NCI-H2196 treated with DMSO at 0.1 percent for 48 hours (cell line): ENCODE data around the gene PAIP2.
"Not testable (repeated sequence)": the region's sequence is repeated elsewhere in the genome, so short reads cannot be mapped to it uniquely, and the experiment has no call there.

Experiments
- DNase-seq: peaks from one replicate; lab custom pipeline; 2025; ENCODE audit not compliant: unreplicated experiment; lab: John Stamatoyannopoulos, UW

The PAIP2 gene

DNA sequence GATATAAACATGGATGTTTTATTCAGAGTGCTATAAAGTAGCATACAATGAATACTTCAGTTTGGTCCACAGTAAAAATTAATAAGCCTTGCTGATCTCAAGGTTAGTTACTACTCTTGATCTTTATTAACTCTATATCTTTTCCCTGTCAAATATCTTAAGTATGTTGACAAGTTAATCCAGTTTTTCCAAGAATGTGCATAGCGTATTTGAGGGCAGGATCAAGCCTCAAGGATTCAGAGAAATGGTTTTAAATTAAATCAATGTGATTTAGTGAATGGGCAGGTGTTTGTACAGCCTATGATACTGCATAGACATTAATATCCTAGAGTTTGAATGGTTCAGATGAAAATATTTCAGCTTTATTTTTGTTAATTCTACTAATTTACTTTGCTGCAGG lies 27.4 kb upstream of the PAIP2 start:
- no peak for DNase-seq

DNA sequence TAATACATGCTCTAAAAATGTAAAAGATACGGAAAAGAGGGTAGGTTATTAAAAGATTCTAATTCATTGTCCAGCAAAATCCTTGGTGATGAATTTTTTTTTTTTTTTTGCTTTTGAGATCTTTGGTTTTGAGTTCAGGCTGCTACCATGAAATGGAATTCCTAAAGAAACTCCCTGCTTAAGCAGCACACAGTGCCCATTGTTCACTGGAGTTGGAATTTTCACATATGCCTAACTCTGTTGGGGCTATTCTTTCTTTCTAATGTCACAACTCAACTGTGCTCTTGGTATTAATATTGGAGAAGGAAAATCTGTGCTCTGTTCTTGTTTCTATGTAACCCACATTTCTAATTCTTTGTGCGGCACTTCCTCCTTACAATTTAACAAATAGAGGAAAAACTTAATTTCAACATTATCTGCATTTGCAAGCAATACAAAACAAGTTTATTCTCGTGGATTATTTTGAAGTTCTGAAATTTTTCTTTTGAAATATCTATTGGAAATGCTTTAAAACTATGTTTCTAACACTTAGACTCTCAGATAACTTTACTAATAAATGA lies 26.5 kb upstream of the PAIP2 start:
- DNase-seq: no peak

DNA sequence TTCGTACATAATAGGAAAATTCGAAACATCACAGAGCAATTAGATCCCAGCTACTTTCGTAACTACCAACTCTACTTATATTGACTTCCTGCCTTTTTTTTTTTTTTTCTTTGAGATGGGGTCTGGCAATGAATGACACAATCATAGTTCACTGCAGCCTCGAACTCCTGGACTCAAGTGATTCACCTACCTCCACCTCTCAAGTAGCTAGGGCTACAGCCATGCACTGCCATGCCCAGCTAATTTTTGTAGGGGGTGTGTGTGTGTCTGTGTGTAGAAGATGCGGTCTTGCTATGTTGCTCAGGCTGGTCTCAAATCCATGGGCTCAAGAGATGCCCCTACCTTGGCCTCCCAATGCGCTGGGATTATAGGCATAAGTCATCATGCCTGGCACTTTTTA lies 5.8 kb upstream of the PAIP2 start:
- DNase-seq: no peak

DNA sequence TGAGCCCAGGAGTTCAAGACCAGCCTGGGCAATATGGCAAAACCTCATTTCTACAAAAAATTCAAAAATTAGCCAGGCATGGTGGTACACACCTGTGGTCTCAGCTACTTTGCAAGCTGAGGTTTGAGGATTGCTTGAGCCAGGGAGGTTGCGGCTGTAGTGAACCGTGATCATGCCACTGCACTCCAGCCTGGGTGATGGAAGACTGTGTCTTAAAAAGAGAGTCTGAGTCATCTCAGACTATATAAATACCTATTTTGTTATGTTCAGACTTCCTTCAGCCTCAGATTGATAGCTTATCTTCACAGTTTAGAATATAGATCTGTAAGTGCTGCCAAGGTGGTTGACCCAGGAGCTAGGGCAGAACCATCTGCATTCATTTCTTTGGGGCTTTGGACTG lies 1.6 kb upstream of the PAIP2 start:
- no peak for DNase-seq

DNA sequence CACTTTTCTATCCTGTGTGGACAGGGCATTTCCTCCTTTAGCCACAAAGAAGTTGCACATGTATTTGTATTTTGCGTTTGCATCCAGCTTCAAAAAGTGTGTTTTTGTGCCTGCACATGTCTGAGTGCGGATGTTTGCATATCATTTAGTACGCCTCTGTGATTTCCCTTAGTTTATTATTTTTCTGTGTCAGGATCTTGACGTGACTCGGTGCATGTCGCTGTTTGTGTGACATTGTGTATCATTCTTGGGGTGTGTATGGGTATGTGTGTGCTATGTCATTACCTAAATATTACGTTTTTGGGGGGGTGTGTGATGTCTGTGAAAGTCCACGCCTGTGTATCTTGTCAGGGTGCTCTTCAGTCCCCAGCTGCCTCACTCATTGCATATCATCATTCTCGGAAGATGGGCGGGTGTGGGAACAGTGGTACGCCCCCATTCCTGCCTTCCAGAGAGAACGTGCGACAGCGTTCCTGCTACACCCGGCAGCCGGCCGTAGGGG lies 416 bp upstream of the PAIP2 start:
- DNase-seq: no peak

DNA sequence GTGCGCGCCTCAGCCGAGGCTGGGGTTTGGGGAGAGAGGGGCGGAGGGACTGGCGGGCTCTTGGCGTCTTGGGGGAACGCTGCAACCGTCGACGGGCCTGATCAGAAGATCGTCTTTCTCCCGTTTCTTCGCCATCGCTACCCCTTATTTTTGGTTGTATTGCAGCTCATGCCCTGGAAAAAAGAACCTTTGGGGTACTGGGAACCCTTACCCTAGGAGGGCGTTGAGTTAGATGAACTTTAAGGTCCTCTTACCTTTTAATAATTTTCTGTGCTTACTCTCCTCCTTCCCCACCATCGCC lies 719 bp downstream of the PAIP2 start:
- no peak for DNase-seq

DNA sequence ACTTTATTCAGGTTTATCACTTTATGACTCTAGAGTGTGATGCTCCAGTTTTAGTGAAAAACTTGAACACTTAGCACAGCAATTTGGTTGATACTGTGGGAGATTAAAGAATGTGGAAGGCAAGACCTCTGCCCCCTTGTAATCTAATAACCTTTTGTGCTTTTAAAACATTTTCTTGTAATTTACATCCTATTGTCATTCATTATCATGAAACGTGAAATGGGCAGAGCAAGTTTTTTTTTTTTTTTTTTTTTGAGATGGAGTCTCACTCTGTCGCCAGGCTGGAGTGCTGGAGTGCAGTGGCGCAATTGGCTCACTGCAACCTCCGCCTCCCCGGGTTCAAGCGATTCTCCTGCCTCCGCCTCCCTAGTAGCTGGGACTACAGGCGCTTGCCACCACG lies 1.8 kb downstream of the PAIP2 start:
- no peak for DNase-seq

DNA sequence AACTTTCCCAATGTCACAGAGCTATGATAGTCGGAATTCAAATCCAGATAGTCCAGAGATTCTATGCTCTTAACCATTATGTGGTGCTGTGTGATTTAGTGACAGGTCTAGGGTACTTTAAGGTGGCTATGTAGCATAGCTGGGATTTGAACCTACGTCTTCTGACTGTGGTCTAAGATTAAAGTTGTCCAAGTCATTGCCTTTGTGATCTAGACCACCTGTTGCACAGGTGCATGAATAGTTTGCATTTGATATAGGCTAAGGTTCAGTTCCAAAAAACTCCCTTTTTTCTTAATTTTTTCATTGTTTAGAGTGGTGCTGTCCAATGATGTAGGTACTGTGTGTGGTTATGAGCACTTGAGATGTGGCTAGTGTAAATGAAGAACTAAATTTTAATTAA lies 2.5 kb downstream of the PAIP2 start:
- DNase-seq: no peak

DNA sequence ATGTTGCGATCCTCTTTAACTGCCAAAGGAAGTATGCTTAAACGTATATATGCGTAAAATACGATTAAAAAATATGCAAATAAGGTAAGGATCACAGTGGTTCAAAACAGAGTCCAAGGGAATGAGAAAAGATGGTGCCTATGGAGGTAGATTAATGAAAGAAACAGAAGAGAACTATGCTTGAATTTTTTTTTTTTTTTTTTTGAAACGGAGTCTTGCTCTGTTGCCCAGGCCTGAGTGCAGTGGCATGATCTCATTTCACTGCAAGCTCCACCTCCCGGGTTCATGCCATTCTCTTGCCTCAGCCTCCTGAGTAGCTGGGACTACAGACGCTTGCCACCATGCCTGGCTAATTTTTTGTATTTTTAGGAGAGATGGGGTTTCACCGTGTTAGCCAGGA lies 3.8 kb downstream of the PAIP2 start:
- DNase-seq: not testable (repeated sequence)

DNA sequence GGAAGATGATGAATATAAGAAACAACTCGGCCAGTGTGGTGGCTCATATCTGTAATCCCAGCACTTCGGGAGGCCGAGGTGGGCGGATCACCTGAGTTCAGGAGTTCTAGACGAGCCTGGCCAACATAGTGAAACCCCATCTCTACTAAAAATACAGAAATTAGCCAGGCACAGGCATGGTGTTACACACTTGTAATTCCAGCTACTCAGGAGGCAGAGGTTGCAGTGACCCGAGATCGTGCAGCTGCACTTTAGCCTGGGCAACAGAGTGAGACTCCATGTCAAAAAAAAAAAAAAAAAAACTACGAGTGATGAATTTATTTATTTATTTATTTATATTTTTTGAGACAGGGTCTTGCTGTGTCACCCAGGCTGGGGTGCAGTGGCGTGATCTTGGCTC lies 6.2 kb downstream of the PAIP2 start:
- not testable (repeated sequence) for DNase-seq

DNA sequence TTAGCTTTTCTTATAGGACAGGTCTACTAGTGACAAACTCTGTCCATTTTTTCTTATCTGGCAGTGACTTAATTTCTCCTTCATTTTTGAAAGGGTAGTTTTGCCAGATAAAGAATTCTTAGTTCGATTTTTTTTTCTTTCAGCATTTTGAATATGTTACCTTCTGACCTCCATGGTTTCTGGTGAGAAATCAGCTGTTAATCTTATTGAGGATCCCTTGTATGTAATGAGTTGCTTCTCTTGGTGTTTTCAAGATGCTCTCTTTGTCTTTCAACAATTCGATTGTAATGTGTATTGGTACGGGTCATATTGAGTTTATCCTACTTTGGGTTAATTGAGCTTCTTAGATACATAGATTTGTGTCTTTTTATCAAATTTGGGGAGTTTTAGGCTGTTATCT lies 12.5 kb downstream of the PAIP2 start:
- no peak for DNase-seq

DNA sequence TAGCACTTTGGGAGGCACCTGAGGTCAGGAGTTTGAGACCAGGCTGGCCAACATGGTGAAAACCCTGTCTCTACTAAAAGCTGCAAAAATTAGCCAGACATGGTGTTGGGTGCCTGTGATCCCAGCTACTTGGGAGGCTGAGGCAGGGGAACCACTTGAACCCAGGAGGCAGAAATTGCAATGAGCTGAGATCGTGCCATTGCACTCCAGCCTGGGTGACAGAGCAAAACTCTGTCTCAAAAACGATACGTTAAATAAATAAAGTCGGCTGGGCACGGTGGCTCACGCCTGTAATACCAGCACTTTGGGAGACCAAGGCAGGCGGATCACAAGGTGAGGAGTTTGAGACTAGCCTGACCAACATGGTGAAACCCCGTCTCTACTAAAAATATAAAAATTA lies 14.2 kb downstream of the PAIP2 start:
- not testable (repeated sequence) for DNase-seq

DNA sequence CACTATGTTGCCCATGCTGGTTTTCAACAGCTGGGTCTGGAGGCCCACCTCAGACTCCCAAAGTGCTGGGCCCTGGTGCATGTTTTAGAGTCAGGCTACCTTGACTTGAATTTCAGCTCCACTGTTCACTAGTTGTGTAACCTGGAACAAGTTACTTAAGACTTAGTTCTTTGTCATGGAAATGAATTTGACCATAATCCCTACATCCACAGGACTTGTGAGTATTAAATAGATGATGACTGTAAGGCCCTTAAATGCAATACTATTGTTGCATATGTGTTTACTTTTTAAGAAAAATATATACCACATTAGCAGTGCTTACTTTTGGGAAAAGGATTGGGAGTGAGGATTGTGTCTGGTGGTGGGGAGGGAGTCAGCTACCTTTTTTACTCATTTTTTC lies 16.4 kb downstream of the PAIP2 start:
- DNase-seq: no peak

DNA sequence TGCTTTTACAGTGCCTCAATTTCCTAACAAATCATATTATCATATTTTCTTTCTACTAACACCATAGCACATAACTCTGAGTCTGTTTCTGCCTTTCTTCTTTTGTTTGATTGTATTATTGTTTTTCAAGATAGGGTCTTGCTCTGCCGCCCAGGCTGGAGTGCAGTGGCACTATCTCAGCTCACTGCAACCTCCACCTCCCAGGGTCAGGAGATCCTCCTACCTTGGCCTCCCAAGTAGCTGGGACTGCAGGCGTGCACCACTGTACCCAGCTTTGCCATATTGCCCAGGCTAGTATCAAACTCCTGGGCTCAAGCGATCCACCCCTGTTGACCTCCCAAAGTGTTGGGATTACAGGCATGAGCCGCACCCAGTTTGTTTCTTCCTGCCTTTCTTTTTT lies 18.7 kb downstream of the PAIP2 start:
- DNase-seq: no peak

DNA sequence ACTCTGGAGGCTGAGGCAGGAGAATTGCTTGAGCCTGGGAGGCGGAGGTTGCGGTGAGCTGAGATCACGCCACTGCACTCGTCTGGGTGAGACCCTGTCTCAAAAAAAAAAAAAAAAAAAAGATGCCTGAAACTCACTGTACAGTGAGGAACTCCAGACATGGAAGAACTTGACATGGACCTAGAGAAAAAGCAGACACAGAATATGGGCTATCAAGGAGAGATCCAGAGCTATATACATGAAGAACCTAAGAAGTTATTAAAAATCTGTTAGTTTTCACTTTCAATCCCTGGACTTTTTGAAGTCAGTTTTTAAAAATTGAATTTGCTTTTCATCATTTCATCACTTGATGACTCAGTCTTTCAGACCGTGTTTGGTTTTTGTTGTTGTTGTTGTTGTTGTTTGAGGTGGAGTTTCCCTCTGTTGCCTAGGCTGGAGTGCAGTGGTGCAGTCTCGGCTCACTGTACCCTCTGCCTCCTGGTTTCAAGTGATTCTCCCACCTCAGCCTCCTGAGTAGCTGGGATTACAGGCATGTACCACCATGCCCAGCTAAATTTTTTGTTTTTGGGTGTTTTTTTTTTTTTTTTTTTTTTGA lies 20.3 kb downstream of the PAIP2 start:
- no peak for DNase-seq

DNA sequence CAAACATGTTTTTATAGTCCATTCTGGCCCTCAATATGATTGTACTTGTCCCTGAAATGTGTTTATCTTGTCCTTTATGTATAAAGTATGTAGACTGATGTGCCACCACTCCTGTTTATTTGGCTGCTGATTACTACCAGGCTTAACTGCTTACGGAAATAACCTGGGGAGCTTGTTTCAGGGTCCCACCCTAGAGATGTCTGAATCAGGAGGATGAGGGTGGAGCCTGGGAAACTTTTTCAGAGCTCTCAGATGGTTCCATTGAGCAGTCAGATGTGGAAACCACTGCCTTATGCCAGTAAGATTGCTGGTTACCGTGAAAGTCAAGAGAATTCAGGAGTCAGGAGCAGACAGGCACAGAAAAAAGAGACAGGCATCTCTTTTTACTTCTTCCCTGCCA lies 22.3 kb downstream of the PAIP2 start:
- no peak for DNase-seq

DNA sequence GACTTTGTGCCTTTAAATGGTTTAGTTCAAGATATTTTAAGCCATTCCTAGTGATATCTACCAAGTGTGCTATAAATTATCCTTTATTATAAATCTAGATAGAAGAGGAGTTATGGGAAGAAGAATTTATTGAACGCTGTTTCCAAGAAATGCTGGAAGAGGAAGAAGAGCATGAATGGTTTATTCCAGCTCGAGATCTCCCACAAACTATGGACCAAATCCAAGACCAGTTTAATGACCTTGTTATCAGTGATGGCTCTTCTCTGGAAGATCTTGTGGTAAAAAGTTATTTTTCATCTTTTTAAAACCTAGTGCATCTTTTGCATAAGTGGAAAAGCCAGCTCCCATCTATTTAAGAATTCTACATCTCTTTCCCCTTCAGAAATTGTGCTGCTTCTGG lies 22.8 kb downstream of the PAIP2 start:
- no peak for DNase-seq

DNA sequence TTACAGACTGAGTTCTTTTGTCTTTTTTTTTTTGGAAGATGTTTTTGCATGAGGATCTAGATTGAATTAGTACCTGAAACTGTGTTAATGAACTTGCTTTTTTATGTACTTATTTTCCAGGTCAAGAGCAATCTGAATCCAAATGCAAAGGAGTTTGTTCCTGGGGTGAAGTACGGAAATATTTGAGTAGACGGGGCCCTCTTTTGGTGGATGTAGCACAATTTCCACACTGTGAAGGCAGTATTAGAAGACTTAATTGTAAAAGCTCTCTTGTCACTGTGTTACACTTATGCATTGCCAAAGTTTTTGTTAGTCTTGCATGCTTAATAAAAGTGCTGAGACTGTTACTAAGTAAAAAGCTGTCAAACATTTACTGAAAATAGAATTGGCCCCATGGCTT lies 27.0 kb downstream of the PAIP2 start:
- DNase-seq: no peak

DNA sequence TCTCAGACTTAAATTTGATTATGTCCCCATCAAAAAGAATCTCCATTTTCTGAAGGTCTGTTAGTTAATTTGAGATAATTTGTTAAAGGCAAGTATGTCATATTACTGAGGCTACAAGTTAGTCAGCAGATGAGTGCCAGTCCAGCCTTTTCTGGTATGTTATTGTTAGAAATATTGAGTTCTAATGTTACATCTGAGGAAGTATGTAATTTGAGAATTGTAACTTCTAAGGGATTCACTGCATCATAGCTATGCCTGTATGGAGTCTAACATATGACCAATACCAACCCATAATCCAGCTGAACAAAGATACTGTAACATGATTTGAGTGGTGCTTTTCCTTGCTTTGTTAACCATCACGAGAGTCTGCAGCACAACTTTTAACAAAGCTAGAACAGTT lies 27.5 kb downstream of the PAIP2 start:
- DNase-seq: no peak

DNA sequence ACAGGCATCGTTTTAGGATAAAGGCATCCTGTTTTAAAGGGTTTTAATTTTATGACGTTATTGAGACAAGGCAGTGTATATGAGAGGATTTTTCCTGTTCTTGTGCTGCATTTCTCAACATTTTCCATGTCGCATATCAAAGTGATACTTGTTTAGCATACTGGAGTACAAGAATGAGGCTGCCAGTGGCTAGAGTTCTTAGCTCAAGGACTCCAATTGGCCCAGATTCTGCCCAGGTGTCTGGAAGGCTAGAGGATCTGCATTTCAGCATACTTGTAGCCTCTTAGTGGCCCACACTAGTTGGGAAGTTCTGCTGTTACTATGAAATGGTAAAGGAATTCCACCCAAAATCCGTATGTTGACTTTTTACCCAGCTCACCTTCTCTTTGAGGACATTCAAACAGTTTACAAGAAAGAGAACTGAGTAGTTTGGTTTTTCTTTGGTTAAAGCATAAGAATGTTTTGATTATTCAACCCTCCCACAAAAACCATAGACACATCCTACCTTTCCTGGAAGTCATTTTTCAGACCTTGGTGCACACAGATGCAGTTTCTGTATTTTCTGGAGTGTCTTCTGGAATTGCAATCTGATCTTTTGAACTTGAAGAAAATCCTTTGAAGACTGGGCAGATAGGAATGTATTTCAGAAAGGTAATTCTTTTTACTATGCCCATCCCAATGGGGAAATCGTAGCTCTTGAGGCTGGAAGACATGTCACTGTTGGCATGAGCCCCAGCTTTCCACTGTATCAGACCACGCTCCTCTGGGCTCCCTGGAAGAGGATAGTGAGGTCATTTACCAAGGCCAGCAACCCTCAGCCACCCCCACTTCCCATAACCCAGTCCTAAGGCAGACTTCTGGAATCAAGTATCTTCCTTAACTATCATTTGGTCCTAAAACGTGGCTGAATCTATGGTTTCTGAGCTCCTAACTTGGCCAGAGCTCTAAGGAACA lies 30.1 kb downstream of the PAIP2 start:
- DNase-seq: no peak

DNA sequence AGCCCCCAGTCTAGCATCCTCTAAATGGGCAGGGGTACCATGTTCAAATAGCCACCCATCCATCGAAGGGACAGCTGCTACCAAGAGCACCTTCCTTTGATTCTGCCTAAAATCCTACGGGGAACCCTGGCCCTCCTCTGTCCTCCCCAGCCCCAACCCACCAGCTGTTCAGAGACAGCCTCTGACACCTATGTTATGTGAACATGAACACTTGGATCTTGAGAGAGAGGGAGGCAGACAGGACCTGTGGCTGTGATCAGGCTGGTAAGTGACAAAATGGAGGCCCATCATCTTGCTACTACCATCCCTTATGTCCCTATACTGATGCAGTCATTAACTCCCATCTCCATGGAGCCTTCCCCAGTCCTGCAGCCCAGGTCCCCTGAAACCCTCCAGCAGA lies 33.3 kb downstream of the PAIP2 start:
- DNase-seq: no peak

DNA sequence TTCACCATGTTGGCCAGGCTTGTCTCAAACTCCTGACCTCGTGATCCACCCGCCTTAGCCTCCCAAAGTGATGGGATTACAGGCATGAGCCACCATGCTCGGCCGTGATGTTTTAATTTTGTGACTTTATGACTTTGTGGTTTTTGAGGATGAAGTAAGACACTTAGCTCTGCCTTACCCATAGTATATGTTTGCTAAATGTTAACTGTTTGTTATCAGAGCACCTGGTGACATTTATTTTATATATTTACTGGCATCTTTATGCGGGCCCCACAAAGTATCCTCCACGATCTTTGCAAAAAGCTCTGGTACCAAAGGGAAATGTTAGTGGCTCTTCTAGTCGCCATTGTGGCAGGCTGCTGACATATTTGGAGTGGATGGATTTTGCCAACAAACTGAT lies 34.7 kb downstream of the PAIP2 start:
- DNase-seq: no peak
